Measurements from ENCODE around the gene GRHL1. TPM values are rescaled to one million over a fixed set of nuclear protein-coding genes. Genes with fewer than 3 reads are reported as not detected.

GRHL1 gene
- total and polyA plus RNA-seq, 2 of the 4 experiments (the other 2 are of a cell fraction) = 0.18 to 0.21 TPM

DNA sequence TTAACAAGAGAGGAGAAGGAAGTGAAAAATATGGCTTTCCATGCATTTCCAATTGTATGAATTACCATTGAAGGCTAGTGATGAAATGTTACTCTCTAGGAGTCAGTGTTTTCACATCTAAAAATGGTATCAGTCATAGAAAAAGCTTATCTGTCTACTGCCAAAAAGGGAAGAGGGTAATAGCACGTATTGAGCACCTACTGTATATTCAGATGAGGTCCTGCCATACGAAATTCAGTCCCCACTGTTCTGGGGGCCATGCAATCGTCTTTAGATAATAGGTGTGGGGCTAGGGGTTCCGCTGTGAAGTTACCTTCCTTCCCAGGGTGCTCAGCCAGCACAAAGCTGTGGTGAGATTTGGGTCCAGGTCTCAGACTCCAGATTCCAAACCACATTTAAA is 14.2 kb upstream of the GRHL1 start:
- in situ Hi-C loops (cut with MboI; ENCODE audit: low sequenced_read_pairs) = no loop called here
- no peak overlapping the region for H3K4me2 ChIP-seq (ENCODE audit: low read depth, low read length)
- no peak overlapping the region for H2BK15ac ChIP-seq (ENCODE audit: low read depth, low read length)
- no peaks in the 10 kb centered on the region for H3K9me3 ChIP-seq (ENCODE audit: control insufficient read depth, insufficient read depth, low read length)
- no peak for DNase-seq
- H3K4me1 ChIP-seq (ENCODE audit: control insufficient read depth, insufficient read depth, low read length) = peaks cover 10% of the 10 kb centered on the region
- CTCF ChIA-PET = no interaction called here
- no peak overlapping the region for H3K14ac ChIP-seq (replicated peaks; ENCODE audit: low read depth, low read length)
- peaks cover 14% of the 10 kb centered on the region for H3K9me1 ChIP-seq (ENCODE audit: insufficient read depth, low read length)
- H2AFZ ChIP-seq (replicated peaks; ENCODE audit: low read length, poor library complexity) = no peak overlapping the region
- H3K9ac ChIP-seq (ENCODE audit: low read depth, low read length) = no peak overlapping the region
- dilution Hi-C loops (cut with HindIII; ENCODE audit: low sequenced_read_pairs, unreplicated experiment) = no loop called here
- H3K79me1 ChIP-seq (ENCODE audit: low read depth in 1 of 2, low read length in 2 of 2) = no peaks in the 10 kb centered on the region
- no peak for ATAC-seq (ENCODE audit: low read depth)
- H3K27me3 ChIP-seq (ENCODE audit: control insufficient read depth, insufficient read depth, low read length) = no peaks in the 10 kb centered on the region
- H3K23ac ChIP-seq (ENCODE audit: low read depth, low read length) = no peak overlapping the region
- no peak overlapping the region for H4K5ac ChIP-seq (ENCODE audit: low read depth, low read length)
- POLR2A ChIA-PET (ENCODE audit: unreplicated experiment) = no interaction called here
- H2BK20ac ChIP-seq (ENCODE audit: low read depth, low read length) = no peak overlapping the region
- no peak overlapping the region for H4K91ac ChIP-seq (ENCODE audit: insufficient read depth, low read depth, low read length)
- H2BK5ac ChIP-seq (ENCODE audit: low read depth, low read length, poor library complexity, severe bottlenecking) = no peak overlapping the region
- H4K20me1 ChIP-seq (ENCODE audit: insufficient read depth, low read length) = no peaks in the 10 kb centered on the region
- no peak for TF ChIP-seq BHLHE40 (IDR thresholded peaks at IDR 0.05; ENCODE audit: low read depth, low read length)
- TF ChIP-seq CHD1 (IDR thresholded peaks at IDR 0.05; ENCODE audit: low read depth, low read length) = no peak
- no peak for TF ChIP-seq MAZ (IDR thresholded peaks at IDR 0.05; ENCODE audit: borderline replicate concordance, low read depth, low read length)
- TF ChIP-seq POLR2A (IDR thresholded peaks at IDR 0.05; ENCODE audit: low read depth, low read length) = no peak
- no peak for TF ChIP-seq CEBPB (IDR thresholded peaks at IDR 0.05; ENCODE audit: low read depth, low read length)
- no peak for TF ChIP-seq NFE2L2 (IDR thresholded peaks at IDR 0.05; ENCODE audit: low read depth, low read length)
- intact Hi-C loops (cut with micrococcal nuclease) = no loop called here
- H4K8ac ChIP-seq (ENCODE audit: low read depth in 2 of 2, low read length in 2 of 2) = no peak overlapping the region
- no peak overlapping the region for H3K4ac ChIP-seq (ENCODE audit: low read depth, low read length)
- H3K27ac ChIP-seq (ENCODE audit: insufficient read depth, low read length) = no peak overlapping the region
- H3K18ac ChIP-seq (ENCODE audit: low read depth, low read length) = no peak overlapping the region
- WGBS, 2 experiments (ENCODE audit: extremely low coverage in 2 of 2, insufficient read length in 1 of 2) = no CpG with 5 or more reads among the region's 4 CpGs
- BruUV-seq (replicated peaks) = no TSS peak
- no peak overlapping the region for H2AK5ac ChIP-seq (ENCODE audit: low read depth, low read length)
- no peak overlapping the region for H3K56ac ChIP-seq (ENCODE audit: extremely low read depth, insufficient read depth, low read length)
- no peak overlapping the region for H3K4me3 ChIP-seq (ENCODE audit: insufficient read depth, low read depth, low read length)
- H2BK120ac ChIP-seq (ENCODE audit: low read depth, low read length) = no peak overlapping the region
- H3K36me3 ChIP-seq (ENCODE audit: control insufficient read depth, insufficient read depth, low read length) = peaks cover 11% of the 10 kb centered on the region; the same call in 1 of the 2 replicates
- H2AK9ac ChIP-seq (replicated peaks; ENCODE audit: low read depth, low read length, poor library complexity) = no peak overlapping the region

All from IMR-90 (cell line).